GM21381 (cell line): ENCODE data around the gene SSUH2.

Experiments
- ATAC-seq: cut with Tn5 transposase; IDR thresholded peaks from one replicate; pipeline ENCODE4 v1.9.1; 2021; ENCODE audit warnings: mild to moderate bottlenecking, moderate library complexity; ENCODE audit not compliant: unreplicated experiment

Gene SSUH2

DNA sequence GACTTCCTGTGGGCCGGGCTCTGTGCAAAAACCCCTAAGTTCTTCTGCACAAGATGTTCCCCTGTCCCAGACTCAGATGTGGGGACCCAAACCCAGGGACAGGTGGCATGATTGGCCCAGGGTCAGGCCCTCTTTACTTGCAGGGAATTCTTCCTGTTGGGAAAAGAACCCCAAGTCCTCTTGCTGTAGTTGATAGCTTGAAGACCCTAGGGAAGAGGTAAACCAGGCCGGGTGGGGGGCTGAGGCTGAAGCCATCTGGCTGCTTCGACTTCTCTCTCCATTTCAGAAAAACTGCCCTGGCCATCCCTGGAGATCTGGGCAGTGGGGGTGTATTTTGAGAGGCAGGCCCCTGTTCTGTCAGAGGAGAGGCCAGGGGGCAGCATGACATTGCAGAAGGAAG, 23.5 kb downstream of the SSUH2 start:
- ATAC-seq: no peak

DNA sequence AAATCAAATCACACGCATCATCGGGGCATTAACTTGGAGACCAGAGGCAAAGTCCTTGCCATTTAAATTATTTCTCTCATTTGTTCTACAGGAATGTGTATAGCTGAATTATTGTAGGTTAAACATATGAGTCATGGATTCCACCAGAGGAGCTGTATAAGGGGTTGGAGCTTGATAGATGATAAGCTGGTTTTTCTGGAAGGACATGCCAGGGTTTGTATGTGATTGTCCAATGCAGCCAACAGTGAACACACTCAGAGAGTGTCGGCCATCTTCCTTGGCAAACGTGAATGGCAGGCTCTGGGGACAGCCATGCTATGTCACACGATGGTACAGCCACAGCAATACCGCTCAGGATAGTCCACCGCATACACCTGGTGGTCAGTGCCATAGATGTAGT, 25.1 kb downstream of the SSUH2 start:
- ATAC-seq: no peak

DNA sequence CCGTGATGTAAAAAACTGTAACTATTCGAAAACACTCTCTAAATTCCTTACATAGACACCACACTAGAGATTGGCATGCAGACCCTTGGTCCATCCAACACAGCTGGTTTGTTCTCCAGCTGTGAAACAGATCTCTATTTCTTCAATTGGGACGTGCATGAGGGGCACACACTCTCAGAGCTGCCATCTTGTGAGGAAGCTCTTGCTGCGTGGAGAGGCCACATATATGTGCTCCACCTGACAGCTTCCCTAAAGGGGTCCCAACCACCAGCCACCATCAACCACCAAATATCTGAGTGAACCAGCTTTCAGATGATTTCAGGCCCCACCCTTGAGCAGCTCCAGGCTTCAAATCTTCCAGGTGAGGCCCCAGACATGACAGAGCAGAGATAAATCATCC, 25.6 kb downstream of the SSUH2 start:
- no peak for ATAC-seq

DNA sequence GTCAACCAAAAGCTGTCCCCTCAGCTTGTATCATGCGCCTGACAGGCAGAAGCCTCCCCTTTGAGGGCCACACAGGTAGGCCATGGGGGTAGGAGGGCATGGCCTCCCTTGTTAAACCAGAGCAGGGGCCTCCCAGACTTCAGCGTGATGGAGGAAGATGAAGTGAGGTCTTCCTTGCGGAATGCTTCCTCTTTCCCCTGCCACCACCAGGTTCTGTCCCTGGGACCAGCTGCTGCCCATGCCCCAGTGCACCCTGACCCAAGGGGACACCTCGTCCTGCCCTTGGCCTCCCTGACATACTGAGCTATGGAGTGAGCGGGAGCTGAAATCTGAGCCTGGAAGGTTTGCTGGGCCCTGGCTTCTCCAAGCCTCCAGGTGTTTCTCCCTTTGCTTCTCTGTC, 26.7 kb downstream of the SSUH2 start:
- no peak for ATAC-seq

DNA sequence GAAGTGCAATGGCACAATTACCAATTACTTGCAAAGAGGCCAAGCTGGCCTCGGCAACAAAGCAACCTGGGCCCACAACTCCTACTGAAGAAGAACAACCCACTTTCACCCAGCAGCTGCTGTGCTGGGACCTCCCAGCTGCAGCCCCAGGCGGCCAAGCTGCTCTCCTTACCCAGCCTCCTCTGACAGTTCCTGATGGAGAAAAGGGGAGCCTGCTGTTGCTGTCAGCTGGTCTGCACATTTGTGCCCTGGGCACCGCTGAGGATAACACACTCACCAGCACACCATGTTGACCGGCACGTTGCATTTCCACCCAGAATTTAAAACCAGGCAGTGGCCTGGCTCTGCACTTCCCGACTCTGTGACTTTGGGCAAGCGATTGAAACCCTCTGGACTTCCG, 33.6 kb downstream of the SSUH2 start:
- ATAC-seq: no peak

DNA sequence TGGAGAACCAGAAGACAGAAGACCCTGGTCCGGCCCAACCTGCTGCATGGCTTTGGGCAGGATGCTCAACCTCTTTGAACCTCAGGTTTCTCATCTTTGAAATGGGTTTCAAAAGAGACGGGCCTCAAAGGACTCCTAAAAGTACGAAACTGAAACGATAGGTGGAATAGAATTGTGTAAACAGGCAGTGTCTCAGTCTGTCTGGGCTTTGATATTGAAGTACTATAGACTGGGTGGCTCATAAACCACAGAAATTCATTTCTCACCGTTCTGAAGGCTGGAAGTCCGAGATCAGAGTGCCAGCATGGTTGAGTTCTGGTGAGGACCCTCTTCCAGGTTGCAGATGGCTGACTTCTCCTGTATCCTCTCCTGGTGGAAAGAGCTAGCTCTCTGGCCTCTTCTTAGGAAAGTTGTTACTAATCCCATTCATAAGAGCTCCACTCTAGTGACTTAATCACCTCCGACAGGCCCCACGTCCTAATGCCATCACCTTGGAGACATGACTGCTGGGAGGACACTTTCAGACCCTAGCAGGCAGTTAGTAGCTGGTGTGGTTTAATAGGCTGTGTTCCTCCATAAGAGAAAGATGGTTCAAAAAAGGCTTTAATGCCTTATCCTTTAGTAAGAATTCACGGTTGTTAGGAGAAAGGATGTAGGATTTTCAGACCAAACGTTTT, 35.7 kb downstream of the SSUH2 start:
- ATAC-seq: no peak

DNA sequence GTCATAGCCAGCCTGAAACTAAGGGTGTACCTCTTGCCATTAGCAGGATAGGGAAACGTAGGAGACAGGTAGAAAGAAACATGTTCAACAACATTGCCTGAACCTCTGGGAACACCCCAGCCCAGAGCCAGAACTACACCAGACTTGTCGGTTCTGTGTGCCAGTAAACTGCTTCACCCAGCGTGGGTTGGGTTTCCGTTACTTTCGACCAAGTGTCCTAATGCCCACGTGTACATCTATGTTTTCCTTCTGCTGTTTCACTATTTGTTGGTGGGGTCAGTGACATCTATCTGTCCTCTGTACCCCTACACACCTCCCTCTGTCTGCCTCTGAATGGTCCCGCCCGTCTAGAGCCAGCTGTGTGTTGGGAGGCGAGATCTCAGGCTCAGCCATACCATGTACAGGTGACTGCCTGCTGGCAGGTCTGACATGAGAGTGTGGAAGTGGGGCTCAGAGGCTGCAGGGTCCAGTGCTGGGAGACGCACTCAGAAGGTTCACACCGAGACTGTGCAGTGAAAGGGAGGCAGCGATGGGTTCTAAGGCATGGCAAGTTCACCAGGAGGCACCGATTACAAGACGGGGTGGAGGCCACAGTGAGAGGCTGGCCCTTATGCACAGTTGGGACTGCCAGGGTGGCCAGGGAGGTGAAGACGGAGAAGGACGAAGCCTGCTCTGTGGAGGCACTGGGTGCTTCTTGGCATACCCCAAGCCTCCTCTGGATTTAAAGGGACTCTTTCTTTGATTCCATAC, 36.4 kb downstream of the SSUH2 start:
- ATAC-seq: no peak

DNA sequence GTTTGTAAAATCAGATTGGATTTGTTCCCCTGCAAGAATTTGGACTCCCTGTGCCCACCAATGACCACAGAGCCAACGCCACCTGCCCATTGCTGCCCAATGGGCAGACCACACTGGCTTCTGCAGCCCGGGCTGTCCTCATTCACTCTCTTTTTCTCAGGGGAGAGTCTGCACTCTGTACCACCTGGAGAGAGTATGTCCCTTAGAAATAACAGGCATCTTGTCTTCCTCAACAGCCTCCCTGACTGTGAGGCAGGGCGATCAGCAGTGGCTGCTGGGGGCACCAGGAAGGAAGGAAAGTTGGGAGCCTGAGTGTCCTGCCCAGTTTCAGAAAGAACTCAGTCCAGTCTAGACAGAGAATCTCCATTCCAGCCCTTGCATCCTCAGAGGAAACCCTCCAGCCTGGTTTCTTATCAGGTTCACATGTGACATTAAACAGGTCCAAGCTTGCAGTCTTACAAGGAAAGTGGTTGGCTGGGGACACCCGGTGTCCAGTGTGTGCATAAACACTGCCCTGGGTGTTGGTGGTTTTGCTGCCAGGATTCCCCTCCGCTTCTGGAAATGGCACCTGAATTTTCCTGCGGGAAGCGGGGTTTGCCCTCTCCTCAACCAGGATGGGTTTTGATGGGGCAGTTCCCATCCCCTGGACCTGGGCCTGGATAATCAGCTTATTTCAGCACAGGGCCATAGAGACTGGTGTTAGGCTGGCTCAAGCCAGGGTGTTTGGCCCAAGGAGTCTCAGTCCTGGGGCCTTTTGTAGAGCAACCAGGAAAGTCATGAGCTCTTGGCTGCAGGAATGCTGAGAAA, 37.2 kb downstream of the SSUH2 start:
- no peak for ATAC-seq

DNA sequence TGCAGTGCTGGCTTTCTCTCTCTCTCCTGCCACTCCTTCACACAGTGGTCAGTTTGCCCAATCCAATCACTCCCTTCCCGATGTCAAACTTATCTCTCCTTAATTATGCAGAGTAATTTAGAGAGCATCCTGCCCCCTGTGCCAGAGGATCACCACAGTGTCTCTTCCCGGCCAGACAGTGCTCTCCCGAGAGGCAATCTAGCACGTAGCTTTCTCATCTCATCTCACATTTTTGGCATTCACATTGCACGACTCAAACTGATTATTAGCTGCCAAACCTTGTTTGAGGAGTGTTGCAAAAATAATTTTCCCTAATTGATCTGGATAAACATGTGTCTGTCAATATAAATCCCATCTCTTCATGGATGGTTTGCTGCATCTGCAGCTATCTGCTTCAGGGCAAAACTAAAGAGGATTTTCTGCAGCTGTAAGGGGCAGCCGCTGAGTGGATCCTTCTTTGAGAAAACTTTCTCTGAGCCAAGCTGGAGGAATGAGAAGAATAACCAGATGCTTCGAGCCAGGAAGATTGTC, 37.8 kb downstream of the SSUH2 start:
- no peak for ATAC-seq

DNA sequence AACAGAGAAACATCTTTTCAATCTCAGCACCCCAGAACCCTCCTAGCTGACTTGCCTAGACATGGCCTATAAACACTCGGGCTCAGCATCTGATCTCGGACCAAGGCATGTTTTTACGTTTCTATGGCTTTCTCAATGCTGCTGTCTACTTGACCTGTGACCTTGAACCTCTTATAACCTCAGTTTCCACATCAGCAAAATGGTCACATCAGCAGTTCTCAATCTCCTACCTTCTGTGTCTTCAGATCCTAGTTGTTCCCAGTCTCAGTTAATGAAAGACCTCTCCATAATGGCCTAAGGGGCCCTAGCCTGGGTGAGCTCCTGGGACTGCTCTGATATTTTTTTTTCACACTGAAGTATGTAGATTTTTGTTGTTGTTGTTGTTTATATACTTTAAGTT, 39.6 kb downstream of the SSUH2 start:
- ATAC-seq: no peak

DNA sequence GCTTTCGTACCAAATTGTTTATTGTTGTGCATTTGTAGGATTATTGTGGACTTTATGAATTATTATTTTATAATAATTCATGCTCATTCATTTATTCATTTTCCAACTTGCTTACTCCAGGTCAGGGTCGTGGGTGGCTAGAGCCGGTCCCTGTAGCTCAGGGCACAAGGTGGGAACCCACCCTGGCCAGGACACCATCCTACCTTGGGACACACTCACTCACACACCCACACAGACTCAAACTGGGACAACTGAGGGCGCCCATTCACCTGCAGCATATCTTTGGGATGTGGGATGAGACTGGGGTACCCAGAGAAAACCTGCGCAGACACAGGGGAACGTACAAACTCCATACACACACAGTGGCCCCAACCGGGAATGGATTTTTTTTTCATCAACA, 40.6 kb downstream of the SSUH2 start:
- ATAC-seq: no peak

DNA sequence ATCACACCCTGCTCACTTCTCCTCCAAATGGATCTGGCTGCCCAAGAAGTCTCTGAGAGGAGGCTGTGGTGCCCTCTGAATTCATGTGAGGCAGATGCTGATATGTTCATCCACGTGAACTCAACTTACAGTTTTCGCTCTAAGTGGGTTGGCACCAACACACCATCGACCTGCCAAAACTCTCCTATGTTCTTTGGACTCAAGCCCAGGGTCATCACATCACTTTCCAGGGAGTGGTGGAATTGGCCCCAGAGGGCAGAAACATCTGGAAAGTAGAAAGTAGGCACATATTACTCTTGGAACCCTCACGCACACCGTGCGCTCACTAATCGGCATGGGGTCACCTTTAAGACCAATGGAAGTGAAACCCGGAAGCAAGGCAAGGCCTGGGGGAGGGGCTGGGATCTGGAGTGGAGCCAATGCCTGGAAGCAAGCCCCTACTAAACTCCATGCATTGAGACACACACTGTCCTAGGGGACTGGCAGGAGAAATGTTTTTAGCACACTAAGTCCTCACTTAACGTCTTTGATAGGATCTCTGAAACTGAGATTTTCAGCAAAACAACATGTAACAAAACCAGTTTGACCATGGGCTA, 41.4 kb downstream of the SSUH2 start:
- ATAC-seq: no peak

DNA sequence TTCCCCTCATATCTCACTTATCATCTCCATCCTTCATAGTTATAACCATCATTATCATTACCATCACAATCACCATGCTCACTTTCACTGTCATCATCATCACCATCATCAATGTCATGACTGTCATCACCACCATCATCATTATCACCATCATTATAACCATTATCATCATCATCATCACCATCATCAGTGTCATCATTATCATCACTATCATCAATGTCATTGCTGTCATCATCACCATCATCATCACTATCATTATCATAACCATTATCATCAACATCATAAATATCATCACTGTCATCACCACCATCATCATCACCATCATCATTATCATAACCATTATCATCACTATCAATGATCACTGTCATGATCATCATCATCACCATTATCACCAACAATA, 44.1 kb downstream of the SSUH2 start:
- ATAC-seq: no peak

DNA sequence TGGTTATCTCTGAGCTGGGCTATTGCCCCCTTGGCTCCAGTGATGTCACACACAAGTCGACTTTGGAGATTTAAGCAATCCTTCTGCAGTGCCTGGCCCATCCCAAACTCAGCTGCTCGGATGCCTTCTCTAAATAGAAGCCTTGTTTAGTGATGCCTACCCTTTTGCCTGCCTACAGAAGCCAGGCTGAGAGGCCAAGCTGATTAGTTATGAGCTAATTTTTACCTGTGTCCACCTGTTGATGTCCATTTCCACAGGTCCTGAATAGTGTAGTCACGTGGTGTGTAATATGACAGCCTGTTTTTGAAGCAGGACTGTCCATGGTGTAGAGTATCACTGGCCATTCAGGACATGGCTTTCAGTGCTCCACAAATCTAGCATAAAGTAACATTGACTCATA, 45.5 kb downstream of the SSUH2 start:
- ATAC-seq: no peak

DNA sequence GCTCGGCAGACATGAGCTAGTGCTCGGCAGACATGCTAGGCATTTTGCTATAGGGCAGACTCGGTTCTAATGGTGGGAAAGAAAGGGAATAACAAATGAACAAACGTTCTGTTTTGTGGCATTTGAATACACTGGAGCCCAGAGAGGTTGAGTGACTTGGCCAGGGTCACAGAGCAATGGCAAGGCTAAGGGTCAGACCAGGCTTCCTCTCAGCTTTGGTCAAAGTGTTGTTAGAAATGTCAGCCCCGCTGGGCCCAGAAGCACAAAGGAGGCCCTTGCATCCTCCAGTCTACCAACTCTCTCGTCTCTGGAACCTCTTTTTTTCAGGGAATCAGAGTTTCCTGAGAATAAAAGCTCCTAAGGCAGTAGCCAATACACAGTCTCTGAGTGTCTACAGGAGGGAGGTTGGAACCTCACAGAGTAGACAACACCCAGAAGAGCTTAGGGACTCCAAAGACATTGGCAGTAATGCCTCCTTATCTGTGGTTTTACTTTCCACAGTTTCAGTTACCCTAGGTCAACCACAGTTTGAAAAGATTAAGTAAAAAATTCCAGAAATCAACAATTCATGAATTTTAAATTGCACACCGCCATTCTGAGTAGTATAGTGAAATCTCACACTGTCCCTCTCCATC, 47.3 kb downstream of the SSUH2 start:
- no peak for ATAC-seq

DNA sequence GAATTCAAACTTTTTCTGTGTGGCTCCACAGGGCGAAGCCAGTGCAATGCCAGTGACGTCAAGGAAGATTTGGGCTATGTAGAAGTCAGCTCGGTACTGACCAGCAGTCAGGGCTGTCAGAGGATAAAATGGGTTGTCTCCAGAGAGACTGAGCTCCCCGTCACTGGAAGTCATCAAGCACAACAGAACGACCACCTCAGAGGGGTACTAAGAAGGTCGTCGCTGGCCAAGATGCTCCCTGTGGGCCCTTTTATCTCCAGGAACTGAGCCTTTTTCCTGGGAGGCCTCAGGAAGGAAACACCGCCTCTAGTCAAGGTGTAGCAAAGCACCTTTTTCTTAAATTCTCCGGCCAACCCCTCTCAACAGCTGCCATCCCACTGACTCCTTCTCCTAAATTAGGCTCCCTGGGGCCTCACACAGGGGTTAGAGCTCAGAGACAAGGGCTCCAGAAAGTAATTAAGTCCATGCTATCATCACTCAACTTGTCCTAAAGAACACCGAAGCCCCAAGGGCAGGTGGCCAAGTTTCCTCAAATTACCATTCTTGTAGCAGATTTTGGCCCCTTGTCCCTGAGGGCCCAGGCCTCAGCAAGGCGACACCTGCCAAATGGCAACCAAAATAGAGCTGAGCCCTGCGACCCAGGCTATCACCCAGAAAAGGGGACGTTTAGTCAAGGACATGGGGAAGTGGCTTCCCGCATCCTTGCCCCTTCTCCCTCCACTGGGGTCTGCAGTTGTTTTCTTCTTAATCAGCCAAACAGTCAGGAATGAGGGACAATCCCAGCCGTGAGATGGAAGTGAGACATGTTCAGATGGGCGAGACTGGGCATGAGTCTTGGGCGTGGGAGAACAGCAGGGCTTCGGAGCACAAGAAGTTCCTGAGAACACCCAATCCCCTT, 48.0 kb downstream of the SSUH2 start:
- ATAC-seq: no peak

DNA sequence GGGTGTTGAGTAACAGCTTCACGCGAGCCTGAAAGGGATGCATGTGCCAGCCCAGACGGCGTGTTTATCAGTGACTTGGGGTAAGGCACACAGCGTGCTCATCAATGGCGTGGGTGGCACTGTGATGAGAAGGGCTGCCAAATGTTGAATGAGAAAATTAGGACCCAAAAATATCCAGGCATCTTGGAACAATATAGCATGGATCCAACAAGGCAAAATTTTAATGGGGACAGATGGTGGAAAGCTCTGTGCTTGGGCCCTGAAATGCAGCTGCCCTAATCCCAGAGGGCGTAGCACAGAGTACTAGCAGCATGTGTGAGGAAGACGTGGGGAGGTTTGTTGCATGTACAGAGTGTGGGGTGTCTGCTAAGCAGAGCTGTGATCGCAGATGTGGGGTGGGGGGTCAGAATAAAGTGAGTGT, 48.9 kb downstream of the SSUH2 start:
- ATAC-seq: no peak

DNA sequence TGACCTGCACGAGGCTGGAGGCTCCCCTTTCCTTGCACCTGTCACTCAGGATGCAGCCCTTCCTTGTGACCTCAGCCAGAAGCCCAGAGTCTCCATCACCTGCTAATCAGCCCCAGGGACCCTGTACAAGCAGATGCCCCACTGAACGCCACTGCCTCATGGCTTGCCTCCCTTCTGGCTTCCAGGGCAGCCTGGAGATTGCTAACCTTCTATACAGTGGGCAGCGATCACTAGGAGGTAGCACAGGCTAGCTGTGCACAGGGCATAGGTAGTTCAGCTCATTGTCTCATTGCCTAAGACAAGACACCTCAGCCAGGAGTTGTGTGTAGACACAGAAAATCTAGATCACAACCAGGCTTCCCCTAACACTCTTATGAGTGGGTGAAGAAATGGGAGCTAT, 49.3 kb downstream of the SSUH2 start:
- ATAC-seq: no peak

DNA sequence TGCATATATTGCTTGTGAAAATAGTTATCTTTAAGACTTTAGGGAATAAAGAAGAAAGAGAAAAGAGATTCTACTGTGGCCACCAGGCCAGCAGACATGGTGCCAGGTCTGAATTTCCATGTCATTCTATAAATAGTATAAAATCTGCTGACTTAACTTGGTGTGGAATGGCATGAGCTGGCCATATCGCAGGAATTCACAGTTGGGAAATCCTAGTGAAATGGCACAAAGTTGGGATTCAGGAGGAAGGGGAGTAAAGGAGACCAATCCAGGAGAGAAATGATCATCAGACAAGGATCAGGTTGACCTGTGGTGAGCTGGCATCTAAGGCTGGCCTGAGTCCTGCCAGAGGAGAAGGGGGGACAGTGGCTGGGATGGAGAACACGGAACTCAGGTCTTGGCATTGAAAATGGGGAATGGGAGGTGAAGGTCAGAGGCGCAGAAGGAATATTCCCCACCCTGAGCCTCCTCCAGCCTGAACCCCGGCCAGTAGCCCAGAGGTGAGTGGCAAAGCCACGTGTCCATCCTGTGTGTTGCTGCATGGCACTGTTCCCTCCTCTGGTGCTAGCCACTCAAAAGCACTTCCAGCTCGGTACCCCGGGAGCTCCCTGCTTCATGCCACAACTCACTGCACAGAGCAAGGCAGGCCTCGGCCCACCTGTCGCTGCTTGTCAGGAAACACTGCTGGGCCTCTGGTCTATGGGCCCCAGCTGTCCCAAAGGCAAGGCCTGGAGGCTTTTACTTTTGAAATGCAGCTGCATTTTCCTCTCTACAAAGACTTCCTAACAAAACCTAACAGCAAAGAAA, 51.4 kb downstream of the SSUH2 start:
- ATAC-seq: no peak
